HepG2 (cell line): ENCODE measurements around the gene NMRAL1. TPM values are rescaled to one million over a fixed set of nuclear protein-coding genes. Genes with fewer than 3 reads are reported as not detected.

Experiments
- ATF5 ChIP-seq: sonication (generic); formaldehyde crosslinking; IDR thresholded peaks from 2 replicates; pipeline ENCODE4 v1.4.0; 2020; ENCODE audit warnings: mild to moderate bottlenecking, low read depth, missing genetic modification reagents
- GABPA ChIP-seq, 2 experiments: IDR thresholded peaks; 2 replicates each; pipeline ENCODE4 v1.6.1; 2011 to 2016; ENCODE audit warnings: low read depth in 2 of 2, low read length in 1 of 2, missing biosample characterization in 1 of 2, missing genetic modification characterization in 1 of 2
- GMEB2 ChIP-seq: IDR thresholded peaks from 2 replicates; pipeline ENCODE4 v1.6.1; 2016; ENCODE audit warnings: missing biosample characterization, missing genetic modification reagents, low read depth
- HDAC1 ChIP-seq: sonication (generic); formaldehyde crosslinking; IDR thresholded peaks from 2 replicates; pipeline ENCODE4 v1.5.1; 2020; ENCODE audit warnings: mild to moderate bottlenecking, missing genetic modification reagents
- KAT2B ChIP-seq: fragments of 150-350 bp; IDR thresholded peaks from 2 replicates; pipeline ENCODE4 v1.6.1; 2014; ENCODE audit warnings: low read depth, low read length, borderline replicate concordance
- KDM1A ChIP-seq: IDR thresholded peaks from 2 replicates; pipeline ENCODE4 v1.6.1; 2016; ENCODE audit warnings: missing compliant biosample characterization
- MYNN ChIP-seq: sonication (generic); formaldehyde crosslinking; IDR thresholded peaks from 2 replicates; pipeline ENCODE4 v1.4.0; 2020; ENCODE audit warnings: mild to moderate bottlenecking, low read depth, missing genetic modification reagents
- POLR2A ChIP-seq, 2 experiments: IDR thresholded peaks; 2 replicates each; pipeline ENCODE4 v1.6.1; 2011; ENCODE audit warnings: low read depth in 2 of 2, low read length in 2 of 2, mild to moderate bottlenecking in 1 of 2, moderate library complexity in 1 of 2; ENCODE audit not compliant: insufficient read depth in 1 of 2
- PRDM15 ChIP-seq: sonication (generic); formaldehyde crosslinking; IDR thresholded peaks from 2 replicates; pipeline ENCODE4 v1.4.0; 2020; ENCODE audit warnings: missing genetic modification reagents
- RXRB ChIP-seq: IDR thresholded peaks from 2 replicates; pipeline ENCODE4 v1.6.1; 2016; ENCODE audit warnings: borderline replicate concordance, missing genetic modification reagents, missing compliant biosample characterization
- TCF7 ChIP-seq: sonication (generic); IDR thresholded peaks from 2 replicates; pipeline ENCODE4 v1.6.1; 2016; ENCODE audit warnings: antibody characterized with exemption, low read depth
- ZBTB44 ChIP-seq: sonication (generic); formaldehyde crosslinking; IDR thresholded peaks from 2 replicates; pipeline ENCODE4 v1.4.0; 2020; ENCODE audit warnings: missing genetic modification reagents
- ZNF101 ChIP-seq: sonication (generic); formaldehyde crosslinking; IDR thresholded peaks from 2 replicates; pipeline ENCODE4 v1.4.0; 2020; ENCODE audit warnings: mild to moderate bottlenecking, low read depth, missing genetic modification reagents, borderline replicate concordance
- ZNF646 ChIP-seq: sonication (generic); formaldehyde crosslinking; IDR thresholded peaks from 2 replicates; pipeline ENCODE4 v1.9.0; 2021; ENCODE audit warnings: mild to moderate bottlenecking, missing genetic modification reagents
- polyA plus RNA-seq, 8 experiments: library from polyadenylated mRNA; depleted of rRNA in 3 of 8; stranded (reverse) in 7 of 8; unstranded in 1 of 8; fragments of >200 nt; fragmentation: Illumina TruSeq in 4 of 8; extraction: Trizol in 4 of 8; gene quantifications; 2 replicates each; pipeline versions ENCODE4 v1.2.1 to v1.2.3, GENCODE V29; 2011 to 2016; ENCODE audit warnings: low read depth in 4 of 8, missing spikeins in 1 of 8, mixed read lengths in 1 of 8; ENCODE audit not compliant: insufficient read depth in 1 of 8
- total RNA-seq, 5 experiments: library from RNA; depleted of rRNA; stranded (reverse); fragments of >200 nt; fragmentation: Illumina TruSeq; extraction: Trizol; gene quantifications; 2 replicates each; pipeline ENCODE4 v1.2.3, GENCODE V29; 2016; ENCODE audit warnings: low read depth in 1 of 5

NMRAL1 gene
- total and polyA plus RNA-seq, 2 of the 13 experiments (the other 11 are each of a cell fraction or from before 2014, with no cell fraction given): 30.8 to 33.1 TPM

- TF ChIP-seq GABPA (IDR thresholded peaks at IDR 0.05; ENCODE audit: low read depth, low read length) (peak; percentile 54; the same call in 1 of the 2 replicates), GABPA (CRISPR knock-in tag; IDR thresholded peaks at IDR 0.05; ENCODE audit: low read depth) (peak; percentile 87), PRDM15 (CRISPR knock-in tag) (no peak; the same call in 1 of the 2 replicates), HDAC1 (peak; percentile 89), KAT2B (no peak), KDM1A (CRISPR knock-in tag) (no peak), ZBTB44 (CRISPR knock-in tag) (no peak; the same call in 1 of the 2 replicates), TCF7 (no peak), ZNF101 (CRISPR knock-in tag) (no peak), POLR2A (IDR thresholded peaks at IDR 0.05; ENCODE audit: insufficient read depth in 1 of 2, low read depth in 2 of 2, low read length in 2 of 2) (peak; percentile 80 to 90), ATF5 (CRISPR knock-in tag) (no peak; the same call in 1 of the 2 replicates), ZNF646 (CRISPR knock-in tag) (no peak), GMEB2 (peak; percentile 85), MYNN (CRISPR knock-in tag) (0 out of 2 replicates have a peak, but pooled peaks have one; percentile 36), RXRB (0 out of 2 replicates have a peak, but pooled peaks have one; percentile 10)
These were observed 48.9 kb downstream of the NMRAL1 start, which contains the start of gene DNAJA3 (continued) for GRCh38 chr16:4425378-4426020.
